GM21515 (cell line): Measurements from ENCODE around the gene TBATA.
"Not testable (repeated sequence)": the region's sequence is repeated elsewhere in the genome, so short reads cannot be mapped to it uniquely, and the experiment has no call there.

ENCODE experiments used
- ATAC-seq: cut with Tn5 transposase; IDR thresholded peaks from one replicate; pipeline ENCODE4 v1.9.1; 2021; ENCODE audit not compliant: unreplicated experiment

TBATA gene

DNA sequence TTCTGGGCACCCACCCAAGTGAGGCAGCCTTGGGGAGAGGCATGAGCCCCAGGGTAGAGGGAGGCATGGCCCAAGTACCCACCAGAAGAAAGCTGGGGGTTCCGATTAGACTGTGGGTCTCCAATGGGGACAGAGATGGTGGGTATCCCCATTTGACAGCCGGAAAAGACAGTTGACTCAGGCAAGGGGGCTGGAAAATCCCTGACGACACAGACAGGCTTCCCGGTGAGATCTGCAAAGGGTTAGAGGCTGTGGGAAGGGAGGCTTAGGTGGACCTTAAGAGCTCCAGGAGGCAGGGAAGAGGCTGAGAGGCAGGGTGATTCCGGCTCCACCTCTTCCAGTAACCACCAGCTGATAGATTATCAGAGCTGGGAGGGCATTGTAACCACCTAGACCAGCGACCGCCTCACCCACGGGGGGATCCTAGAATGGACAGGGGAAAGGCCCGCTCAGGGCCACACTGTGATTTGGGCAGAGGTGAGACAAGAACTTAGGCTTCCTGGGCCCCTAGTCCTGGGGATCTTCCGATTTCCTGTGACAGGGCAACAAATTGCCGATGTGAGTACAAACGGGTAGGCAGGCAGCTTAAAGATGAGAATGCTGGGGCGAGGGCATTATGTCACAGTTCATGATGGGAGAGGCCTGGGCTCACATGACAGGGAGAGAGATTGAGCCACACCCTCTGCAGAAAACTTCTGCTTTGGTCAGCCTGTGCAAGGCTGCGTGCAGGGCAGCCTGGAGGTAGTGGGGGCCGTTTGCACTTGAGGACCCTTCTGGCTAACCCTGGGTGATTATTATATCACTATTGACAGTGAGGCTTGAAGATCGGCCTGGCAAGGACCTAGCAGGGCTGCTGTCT, 5.4 kb downstream of the TBATA start:
- ATAC-seq, result no peak

DNA sequence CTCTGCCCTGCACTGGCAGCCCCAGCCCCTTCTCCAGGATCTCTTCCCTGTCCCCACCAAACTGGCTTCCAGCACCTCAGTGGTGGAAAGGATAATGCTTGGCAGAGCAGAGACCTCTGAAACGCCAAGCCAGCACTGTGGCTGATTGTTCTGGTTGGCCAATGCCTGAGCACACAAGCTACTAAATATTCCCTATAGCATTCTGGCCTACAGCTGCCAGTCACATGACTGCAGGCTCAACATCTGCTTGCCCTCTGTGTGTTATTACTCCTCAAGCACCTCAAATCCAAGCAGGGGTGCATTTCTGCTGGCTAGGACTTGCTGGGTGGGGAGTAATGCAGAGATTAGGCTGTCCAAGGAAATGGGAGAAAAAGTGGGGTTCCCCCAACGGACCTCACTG, 6.1 kb downstream of the TBATA start:
- no peak for ATAC-seq

DNA sequence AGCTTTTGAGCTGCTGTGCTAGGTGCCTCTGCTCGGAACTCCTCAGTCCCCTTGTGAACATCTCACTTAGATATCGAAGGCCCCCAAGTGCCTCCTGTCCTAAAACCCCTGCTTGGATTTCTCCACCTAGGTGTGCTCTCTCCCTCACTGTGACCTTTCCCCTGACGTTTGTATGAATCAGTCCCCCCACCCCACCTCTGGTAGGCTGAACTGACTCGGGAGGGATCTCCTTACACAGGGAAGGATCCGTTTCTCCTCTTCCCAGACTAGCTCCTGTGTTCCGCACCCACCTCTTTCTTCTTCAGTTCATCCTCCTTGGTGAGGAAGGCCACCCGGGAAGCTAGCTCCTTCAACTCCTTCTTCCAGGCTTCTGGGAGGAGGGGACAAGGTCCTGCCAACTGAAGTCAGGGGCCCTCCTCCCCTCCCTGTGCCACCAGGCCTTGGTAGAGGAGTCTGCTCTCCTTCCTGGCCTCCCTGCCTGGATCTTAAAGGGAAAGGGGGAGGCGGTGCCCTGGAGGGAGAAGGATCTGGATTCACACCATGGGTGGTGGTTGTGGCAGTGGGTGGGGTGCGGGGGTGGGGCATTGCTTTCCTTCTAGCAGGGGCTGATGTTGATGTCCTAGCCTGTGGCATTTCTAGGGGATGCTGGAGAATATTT, 6.8 kb downstream of the TBATA start:
- ATAC-seq, result no peak

DNA sequence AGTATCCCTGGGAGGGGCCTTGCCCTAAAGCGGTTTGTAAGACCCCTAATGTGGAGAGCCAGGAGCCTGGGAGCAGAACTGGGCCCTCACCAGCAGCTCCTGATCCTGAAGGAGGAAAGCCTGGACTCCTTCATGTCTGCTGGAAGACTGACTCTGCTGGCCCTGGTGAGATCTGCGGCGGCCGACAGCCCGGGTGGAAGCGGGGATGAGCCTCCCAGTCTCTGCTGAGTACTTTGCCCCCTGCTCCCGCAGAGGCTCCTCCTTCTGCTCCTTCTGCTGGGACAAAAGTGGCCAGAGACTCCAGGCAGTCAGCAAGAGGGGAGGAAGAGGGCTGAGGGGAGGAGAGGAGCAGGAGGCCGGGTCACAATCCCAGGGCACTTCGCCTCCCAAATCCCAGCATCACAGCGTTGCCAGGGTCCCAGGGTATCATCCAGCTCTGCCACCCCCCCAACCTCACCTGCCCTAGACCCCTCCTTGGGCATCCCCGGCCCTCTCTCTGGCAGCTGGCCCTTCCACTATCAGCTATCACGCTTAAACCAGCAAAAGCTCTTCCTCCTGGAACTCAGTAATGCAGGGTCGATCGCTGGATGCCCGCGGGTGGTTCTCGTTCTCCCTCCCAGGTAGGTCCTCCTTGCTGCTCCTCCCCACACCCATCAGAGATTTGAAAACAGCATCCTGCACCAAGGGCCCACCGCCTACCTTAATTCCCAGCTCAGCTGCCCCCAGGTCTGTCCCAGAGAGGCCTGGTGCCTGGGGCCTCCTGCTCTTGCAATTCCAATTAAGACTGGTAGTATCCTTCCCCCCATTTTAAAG, 7.9 kb downstream of the TBATA start:
- ATAC-seq, result no peak

DNA sequence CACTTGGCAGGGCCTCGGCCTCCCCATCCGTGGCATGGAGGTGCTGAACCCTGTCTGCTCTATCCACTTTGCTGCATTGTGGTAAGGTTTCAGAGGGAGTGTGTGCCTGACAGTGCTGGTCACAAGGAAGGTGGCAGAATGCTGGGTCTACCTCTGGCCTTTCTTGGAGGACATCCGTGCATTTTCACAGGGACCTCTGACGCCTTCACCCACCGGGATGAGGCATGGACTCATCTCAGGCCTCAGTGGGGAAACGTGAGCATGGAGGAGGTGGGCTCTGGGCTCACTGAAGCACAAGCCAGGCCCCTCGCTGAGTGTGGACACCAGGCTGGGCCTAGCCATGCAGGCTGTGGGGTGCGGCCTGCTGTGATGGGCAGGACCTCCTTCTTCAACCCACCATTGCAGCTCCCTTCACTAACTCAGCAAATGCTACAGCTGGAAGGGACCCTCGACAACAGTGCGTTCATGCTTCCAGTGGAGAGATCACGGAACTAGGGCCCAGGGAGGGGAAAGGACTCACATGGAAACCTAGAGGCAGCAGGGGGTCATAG, 8.6 kb downstream of the TBATA start:
- ATAC-seq, result no peak

DNA sequence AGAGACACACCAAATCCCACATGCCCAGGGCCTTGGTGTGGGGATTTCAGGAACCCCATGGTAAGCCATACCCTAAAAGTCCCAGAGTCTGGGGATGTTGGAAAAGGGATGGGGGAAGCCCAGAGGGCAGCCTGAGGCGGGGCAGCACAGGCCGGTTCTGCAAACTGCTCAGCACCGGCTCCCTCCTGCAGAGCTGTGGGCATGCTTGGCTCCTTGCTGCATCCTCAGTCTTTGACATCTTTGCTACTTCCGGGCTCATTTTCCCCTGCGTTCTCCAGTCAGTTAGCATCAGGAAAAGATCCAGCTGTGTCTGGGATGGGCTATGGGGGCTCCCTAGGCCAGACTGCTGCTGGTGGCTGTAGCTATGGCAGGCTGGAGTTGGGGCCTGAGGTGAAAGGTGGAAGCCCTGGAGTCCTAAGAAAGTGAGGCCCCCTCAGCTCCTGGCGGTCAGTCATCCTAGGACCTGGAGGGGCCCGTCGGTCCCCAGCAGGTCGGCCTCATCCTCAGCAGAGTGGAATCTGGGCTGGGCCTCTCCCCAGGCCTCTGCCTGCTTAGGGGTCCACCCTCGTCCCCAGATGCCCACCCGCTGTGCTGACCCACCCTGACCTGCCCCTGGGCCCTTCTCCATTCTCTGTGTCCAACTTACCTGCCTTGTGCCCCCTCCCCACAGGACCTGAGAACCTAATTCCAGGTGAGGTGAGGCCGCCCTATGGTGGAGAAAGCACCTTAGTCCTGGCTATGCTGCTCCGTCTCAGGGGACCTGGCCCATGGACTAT, 9.3 kb downstream of the TBATA start:
- no peak for ATAC-seq

DNA sequence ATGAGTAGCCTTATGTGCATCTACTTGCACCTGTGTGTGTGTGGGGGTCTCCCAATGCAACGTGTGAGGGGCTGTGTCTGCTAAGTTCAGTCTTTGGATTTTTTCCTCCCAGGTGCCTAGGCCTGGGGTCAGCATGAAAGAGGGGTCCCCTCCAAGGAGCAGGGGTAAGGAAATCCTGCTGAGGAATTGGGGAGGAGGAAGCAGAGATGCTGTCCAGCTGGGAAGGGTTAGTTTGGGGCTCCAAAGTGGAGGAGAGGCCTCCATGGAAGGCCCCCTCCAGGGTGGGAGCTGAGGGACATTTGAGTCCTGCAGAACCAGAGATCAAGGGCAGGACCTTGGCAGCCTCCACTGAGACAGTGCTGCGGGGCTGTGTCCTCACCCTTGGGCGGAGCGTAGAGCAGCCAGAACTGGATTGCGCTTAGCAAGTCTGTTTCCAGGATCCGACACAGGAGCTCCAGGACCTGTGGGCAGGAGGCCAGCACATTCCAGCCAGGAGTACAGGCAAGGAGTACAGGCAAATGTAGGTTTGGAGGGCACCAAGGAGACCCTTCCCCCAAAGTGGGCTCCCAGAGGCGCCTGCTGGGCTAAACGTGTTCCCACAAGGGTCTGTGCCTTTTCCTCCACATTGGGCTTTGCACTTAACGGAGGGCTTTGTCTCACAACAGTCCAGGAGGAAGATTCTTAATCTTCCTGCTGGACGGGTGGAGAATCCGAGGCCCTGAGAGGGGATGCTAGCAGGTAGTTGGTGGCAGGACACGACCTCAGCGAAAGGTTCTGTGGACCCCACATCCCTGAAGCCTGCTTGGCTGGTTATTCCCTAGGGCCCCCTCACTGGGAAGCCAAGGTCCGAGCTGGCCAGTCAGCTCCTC, 10.1 kb downstream of the TBATA start:
- no peak for ATAC-seq

DNA sequence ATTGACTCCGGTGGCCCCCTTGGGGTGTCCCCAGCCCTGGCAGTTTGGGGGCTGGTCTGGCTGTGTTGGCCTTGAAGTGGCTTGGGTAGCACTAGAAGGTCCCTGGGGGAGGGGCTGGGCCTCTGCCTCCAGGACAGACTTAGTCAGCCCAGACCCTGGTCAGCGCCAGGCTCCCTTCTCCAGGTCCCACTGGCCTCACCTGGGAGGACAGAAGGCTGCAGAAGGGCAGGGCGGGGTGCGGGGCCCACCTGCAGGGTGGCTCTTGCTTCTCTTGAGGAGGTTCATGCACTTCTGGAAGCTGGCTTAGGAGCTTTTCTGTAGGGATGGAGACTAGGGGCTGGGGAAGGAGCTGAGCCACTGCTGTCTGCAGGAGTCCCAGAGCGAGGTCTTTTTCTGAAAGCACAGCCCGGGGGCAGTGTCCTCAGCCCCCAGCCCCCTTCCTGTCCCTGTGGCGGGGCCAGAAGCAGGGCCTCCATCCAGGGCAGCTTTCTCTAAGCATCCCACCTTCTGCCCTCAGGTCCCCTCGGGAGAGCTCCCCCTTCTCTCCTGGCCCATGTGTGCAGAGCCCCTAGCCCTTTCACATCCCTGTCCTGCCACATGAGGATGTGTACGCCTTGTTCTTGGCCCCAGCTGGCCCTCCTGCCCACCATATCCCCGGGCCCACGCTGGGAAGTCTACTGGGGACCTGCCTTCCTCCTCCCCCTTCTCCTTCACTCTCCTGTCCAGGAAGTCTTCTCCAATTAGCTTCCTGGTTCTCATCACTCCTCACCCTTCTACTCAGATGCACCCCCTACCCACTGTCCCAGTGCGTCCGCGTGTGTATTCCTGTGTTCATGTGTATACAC, 11.0 kb downstream of the TBATA start:
- ATAC-seq, result no peak

DNA sequence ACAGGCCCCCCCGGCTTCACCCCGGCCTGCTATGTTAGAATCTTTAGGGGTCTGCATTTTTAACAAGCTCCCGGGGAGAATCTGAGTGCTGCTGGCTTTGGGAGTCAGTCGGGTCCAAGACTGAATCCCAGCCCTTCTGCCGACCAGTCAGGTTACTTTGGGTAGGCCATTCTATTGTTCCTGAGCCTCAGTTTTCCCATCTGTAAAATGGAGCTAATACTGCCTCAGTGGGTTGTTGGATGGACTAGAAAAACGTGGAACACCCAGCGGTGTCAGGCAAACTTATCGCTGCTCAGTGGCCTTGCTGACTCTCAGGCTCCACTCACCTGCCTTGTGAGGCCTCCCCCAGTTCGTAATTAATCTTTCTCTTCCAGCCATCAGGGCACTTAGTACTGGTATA, 11.7 kb downstream of the TBATA start:
- ATAC-seq, result no peak

DNA sequence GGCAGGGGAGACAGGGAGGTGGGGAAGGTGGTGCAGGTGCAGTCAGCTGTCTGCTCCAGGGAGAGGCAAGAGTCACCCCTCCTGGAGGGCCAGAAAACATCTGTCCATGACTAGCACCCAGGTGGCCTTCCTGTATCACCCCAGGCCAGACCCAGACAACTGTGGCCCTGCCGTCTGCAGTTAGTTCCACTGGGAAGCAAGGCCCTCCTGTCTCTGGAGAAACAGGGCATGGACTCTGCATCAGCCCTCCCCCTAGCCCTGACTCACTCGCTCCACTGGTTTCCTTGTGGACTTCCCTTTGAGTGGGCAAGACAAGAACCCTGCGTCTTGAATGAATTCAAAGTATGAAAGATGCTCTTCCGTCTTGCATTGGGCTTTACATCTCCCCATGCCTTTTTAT, 12.6 kb downstream of the TBATA start:
- ATAC-seq, result no peak

DNA sequence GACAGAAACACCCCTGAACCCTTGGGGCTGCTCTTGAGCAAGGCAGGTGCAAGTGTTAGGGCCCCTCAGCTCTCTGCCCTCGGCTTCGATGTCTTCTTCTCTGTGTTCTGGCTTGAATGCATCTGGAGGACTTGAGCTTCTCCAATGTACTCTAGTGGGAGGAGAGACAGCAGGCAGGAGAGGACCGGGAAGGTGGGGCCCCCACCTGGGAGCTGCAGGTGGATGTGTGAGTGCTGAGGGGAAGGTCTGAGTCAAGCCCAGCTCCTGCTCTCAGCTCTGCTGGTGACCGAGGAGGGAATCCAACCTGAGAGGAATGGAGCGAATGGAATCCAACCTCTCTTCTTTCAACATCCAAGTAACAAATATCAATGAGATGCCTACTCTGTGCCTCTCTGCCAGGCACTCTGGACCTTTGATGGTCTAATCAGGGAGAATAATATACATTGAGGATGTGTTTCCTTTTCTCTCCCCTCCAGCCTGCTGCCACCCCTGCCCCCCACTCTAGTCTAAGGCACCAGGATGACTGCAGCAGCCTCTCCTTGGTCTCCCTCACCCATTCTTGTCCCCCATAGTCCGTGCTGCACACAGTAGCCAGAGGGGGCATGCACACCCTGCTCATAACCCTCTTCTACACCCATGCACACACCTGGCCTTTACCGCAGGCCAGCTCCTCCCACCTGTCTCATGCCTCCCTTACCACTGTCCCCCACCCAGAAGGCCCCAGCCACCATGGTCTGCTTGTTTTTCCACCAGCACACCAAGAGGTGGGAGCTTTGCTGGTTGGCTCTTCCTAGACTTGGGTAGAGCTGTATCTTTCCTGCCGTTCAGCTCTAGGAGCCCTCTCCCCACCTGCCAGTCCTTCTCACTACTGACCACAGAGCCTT, 13.6 kb downstream of the TBATA start:
- ATAC-seq, result no peak

DNA sequence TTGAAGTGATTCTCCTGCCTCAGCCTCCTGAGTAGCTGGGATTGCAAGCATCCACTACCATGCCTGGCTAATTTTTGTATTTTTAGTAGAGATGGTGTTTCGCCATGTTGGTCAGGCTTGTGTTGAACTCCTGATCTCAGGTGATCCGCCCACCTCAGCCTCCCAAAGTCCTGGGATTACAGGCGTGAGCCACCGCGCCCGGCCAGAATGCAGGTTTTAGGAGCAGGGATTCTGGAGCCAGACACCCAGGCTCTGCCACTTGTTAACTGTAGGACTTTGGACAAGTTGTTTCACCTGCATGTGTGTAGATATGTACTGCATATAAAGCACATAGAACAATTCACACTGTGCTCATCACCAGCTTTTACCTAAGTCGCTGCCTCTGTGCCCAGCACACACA, 14.7 kb downstream of the TBATA start:
- ATAC-seq, result not testable (repeated sequence)

DNA sequence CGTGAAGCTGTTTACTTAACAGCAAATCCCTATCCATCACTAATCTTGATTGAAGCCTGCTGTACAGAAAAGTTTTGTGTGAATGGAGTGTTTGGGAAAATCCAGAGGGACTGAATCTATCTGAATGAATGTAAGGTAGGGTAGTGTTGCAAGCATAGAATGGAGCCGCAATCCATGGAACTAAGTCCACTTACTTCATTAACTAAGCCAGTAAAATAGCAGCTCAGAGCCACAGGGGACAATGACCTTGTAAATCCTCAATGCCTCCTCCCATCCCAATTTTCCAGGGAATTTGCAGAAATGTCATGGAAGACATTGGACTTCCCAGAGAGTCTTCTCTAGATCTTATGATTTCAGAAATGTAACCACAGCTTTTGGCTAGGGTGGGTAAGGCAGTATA, 15.2 kb downstream of the TBATA start:
- ATAC-seq, result no peak

DNA sequence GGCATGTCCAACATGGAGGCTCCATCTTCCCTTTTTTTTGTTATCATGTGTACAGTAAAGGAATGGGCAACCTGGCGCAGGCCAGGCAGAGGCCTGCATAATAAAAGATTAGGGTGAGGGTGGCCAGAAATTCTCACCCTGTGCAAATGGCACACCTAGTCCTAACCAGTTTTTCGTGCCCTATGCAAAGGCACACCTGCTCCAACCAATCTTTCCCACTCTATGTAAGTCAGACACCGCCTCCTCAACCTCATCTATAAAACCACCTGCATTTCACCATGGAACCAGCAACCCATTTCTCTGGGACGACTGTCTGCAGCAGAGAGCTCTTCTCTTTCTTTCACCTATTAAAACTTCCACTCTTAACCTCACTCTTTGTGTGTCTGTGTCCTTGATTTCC, 16.1 kb downstream of the TBATA start:
- ATAC-seq, result no peak

DNA sequence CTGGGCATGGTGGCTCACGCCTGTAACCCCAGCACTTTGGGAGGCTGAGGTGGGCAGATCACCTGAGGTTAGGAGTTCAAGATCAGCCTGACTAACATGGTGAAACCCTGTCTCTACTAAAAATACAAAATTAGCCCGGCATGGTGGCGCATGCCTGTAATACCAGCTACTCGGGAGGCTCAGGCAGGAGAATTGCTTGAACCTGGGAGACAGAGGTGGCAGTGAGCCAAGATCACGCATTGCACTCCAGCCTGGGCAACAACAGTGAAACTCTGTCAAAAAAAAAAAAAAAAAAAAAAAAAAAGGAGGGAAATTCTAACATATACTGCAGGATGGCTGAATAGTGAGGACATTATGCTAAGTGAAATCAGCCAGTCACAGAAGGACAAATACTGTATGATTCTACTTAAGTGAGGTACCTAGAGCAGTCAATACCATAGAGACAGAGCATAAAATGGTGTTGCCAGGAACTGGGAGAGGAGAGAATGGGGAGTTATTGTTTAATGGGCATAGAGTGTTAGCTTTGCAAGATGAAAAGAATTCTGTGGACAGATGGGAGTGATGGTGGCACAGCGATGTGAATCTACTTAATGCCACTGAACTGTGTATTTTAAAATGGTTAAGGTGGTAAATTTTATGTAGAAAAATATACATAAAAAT, 17.0 kb downstream of the TBATA start:
- ATAC-seq, result not testable (repeated sequence)

DNA sequence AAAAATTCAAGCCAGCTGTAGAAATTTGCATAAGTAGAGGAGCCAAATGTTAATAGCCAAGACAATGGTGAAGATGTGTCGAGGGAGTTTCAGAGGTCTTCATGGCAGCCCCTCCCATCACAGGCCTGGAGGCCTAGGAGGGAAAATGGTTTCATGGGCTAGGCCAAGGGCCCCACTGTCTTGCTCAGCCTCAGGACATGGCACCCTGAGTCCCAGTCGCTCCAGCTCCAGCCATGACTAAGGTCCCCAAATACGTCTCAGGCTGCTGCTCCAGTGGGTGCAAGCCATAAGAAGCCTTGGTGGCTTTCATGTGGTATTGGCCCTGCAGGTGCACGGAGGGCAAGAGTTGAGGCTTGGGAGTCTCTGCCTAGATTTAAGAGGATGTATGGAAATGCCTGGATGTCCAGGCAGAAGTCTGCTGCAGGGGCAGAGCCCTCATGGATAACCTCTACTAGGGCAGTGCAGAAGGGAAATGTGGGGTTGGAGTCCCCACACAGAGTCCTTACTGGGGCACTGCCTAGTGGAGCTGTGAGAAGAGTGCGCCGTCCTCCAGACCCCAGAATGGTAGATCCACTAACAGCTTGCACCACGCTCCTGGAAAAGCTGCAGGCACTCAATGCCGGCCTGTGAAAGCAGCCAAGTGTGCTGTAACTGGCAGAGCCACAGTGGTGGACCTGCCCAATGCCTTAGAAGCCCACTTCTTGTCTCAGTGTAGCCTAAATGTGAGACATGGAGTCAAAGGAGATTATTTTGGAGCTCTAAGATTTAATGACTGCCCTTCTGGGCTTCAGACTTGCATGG, 19.2 kb downstream of the TBATA start:
- no peak for ATAC-seq

DNA sequence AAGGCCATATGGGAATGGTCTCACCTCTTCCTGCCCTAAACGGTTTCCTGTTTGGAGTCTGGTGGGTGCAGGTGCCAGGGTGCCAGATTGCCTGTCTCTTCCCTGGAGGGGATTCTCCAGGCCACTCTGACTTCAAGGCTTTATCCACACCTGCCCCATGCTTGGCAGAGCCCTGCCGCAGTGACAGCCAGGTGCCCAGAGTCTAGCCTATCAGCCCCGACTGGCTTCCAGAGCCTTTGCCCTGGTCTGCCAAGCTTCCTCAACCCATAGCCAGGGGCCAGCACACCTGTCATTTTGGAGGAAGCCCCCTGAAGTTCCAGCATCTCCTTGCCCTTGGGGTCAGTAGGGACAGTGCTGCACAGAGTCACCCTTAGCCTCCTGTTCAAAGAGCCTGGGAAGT, 21.6 kb downstream of the TBATA start:
- no peak for ATAC-seq
